Breast epithelium (tissue), 4 donors: Measurements from ENCODE around the gene UCN3. TPM values are rescaled to one million over a fixed set of nuclear protein-coding genes. Genes with fewer than 3 reads are reported as not detected.

Experiments
- DNase-seq, 2 donors: peaks; one replicate each; pipeline ENCODE4 v3.0.0-alpha.2; 2019; ENCODE audit warnings: low spot score in 2 of 2
- H3K27ac ChIP-seq, 2 donors: fragments of 200-600 bp; sonication (generic) in 1 of 2; one replicate each; pipeline ENCODE4 v1.5.1; 2016 to 2019; ENCODE audit warnings: mild to moderate bottlenecking in 1 of 2
- H3K27me3 ChIP-seq, 2 donors: fragments of 200-600 bp; sonication (generic) in 1 of 2; one replicate each; pipeline versions ENCODE4 v1.5.1 to v1.6.0; 2017 to 2019; ENCODE audit warnings: control low read depth in 1 of 2, mild to moderate bottlenecking in 1 of 2
- H3K36me3 ChIP-seq: fragments of 200-600 bp; one replicate; pipeline ENCODE4 v1.5.1; 2019
- H3K4me1 ChIP-seq, 2 donors: fragments of 200-600 bp; sonication (generic); one replicate each; pipeline ENCODE4 v1.5.1; 2016 to 2019; ENCODE audit warnings: control low read depth in 1 of 2
- H3K4me3 ChIP-seq, 3 donors: fragments of 200-600 bp; sonication (generic); 1 replicate in 2 of 3; 2 replicates in 1 of 3; pipeline ENCODE4 v1.5.1; 2016 to 2019; ENCODE audit warnings: mild to moderate bottlenecking in 3 of 3, moderate library complexity in 2 of 3
- H3K9me3 ChIP-seq, 2 donors: fragments of 200-600 bp; sonication (generic) in 1 of 2; one replicate each; pipeline ENCODE4 v1.5.1; 2016 to 2019; ENCODE audit warnings: control low read depth in 1 of 2
- POLR2A ChIP-seq: fragments of 450-650 bp; IDR thresholded peaks from one replicate; pipeline ENCODE4 v1.6.1; 2016; ENCODE audit warnings: antibody characterized with exemption, mild to moderate bottlenecking, moderate library complexity
- POLR2AphosphoS5 ChIP-seq, 3 donors: sonication (generic); formaldehyde crosslinking; IDR thresholded peaks; one replicate each; pipeline ENCODE4 v1.6.1; 2017; ENCODE audit warnings: antibody characterized with exemption in 3 of 3
- intact Hi-C: fragments of 100-400 bp; cut with DNase I; formaldehyde crosslinking; loops from one replicate; pipeline ENCODE4 v1.15.1; 2023; ENCODE audit warnings: low total_unique reads
- total RNA-seq, 3 donors: library from RNA; depleted of rRNA; stranded (reverse); fragments of >200 nt; gene quantifications; one replicate each; pipeline ENCODE4 v1.1.0, GENCODE V29; 2016
- TF ChIP-seq, protein P1 (sequence below), 3 donors: fragments of 450-650 bp; IDR thresholded peaks; one replicate each; pipeline ENCODE4 v1.5.1; 2016 to 2017; ENCODE audit warnings: antibody characterized with exemption in 3 of 3, mild to moderate bottlenecking in 3 of 3, moderate library complexity in 3 of 3

The UCN3 gene, protein sequence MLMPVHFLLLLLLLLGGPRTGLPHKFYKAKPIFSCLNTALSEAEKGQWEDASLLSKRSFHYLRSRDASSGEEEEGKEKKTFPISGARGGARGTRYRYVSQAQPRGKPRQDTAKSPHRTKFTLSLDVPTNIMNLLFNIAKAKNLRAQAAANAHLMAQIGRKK
- not detected for total RNA-seq

DNA sequence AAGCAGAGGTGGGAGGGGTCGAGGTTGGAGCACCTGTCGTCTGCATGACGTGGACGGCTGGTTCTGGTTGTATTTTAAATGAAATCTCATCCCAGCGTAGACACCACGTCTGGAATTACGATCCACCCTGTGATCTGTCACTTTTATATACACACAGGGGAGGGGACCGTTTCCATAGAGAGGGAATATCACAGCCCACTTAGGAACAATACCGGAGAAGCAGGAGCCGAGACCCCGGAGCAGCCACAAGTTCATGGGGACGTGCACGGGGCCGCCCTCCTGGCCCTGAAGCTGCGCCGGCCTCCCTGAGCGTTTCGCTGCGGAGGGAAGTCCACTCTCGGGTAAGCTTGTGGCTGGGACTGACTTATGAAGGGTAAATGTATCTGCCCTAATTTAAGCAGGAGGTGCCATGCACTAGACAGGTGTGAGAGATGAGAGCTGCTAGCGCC is at the start of gene UCN3:
Gene UCN3, plus strand, starts transcription at position 77 of the 449 bp plus-strand sequence. CDS start 8,755 bp downstream, outside the sequence.
- no peak for DNase-seq
- Histone ChIP-seq H3K27me3 (peaks cover 0 to 4% of the 10 kb centered on the region in 2 donors), H3K4me1 (no peaks in the 10 kb centered on the region), H3K27ac (no peak within 1 kb of the TSS), H3K4me3 (no peak within 1 kb of the TSS), H3K9me3 (no peaks in the 10 kb centered on the region), H3K36me3 (no peaks in the 10 kb centered on the region)
- intact Hi-C loops = no loop called here
- no peak for TF ChIP-seq POLR2AphosphoS5 (IDR thresholded peaks at IDR 0.05)
- TF ChIP-seq, protein P1, sequence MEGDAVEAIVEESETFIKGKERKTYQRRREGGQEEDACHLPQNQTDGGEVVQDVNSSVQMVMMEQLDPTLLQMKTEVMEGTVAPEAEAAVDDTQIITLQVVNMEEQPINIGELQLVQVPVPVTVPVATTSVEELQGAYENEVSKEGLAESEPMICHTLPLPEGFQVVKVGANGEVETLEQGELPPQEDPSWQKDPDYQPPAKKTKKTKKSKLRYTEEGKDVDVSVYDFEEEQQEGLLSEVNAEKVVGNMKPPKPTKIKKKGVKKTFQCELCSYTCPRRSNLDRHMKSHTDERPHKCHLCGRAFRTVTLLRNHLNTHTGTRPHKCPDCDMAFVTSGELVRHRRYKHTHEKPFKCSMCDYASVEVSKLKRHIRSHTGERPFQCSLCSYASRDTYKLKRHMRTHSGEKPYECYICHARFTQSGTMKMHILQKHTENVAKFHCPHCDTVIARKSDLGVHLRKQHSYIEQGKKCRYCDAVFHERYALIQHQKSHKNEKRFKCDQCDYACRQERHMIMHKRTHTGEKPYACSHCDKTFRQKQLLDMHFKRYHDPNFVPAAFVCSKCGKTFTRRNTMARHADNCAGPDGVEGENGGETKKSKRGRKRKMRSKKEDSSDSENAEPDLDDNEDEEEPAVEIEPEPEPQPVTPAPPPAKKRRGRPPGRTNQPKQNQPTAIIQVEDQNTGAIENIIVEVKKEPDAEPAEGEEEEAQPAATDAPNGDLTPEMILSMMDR (IDR thresholded peaks at IDR 0.05) = no peak
- no peak for TF ChIP-seq POLR2A

DNA sequence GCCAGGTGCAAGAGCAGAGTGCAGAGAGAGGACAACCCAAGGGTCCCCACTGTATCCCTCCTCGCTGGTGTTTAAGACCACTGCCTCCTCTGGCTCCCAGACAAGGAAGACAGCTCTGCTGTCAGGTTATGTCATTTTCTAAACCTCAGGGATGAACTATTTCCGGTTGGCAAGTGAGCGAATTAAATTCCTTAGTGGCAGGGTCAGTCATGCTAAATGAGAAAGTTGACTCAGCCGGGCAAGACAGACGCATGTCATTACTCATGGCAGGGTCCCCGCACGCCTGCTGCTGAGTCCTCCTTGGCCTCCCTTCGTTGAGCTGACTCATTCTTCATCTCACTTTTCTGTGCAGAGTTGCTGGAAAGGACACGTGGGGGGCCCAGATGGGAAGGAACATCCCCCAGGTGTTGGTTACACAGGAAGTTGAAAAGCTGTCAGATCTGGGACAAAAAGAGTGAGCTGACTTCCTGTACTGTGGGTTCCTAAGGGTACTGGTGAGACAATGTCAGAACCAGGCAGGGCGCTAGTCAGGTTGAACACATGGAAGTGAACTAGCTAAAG is 47.1 kb upstream of the UCN3 start:
- Histone ChIP-seq H3K36me3 (no peaks in the 10 kb centered on the region), H3K27me3 (no peaks in the 10 kb centered on the region), H3K4me3 (no peak overlapping the region), H3K4me1 (no peaks in the 10 kb centered on the region), H3K27ac (peak overlapping the region; percentile 0 to 52), H3K9me3 (no peaks in the 10 kb centered on the region)
- intact Hi-C loops = no loop called here
- TF ChIP-seq POLR2A (no peak), POLR2AphosphoS5 (IDR thresholded peaks at IDR 0.05) (no peak)
- TF ChIP-seq, protein P1 (IDR thresholded peaks at IDR 0.05) = no peak
- DNase-seq = no peak

DNA sequence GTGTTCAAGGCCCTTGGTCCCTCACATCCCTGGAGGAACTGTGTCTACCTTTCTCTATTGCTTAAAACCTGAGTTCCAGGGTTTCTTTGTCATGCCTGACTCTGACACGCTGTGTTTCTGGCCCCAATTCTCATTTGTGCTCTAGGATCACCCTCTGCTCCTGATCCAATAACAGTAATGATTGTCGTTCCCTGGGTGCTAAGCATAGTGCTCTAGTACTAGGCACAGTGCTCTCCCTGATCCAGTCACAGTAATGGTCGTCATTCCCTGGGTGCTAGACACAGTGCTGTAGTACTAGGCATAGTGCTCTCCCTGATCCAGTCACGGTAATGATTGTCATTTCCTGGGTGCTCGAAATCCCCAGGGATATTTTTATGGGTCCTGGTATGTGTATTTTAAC is 46.6 kb upstream of the UCN3 start:
- H3K4me1 ChIP-seq = no peaks in the 10 kb centered on the region
- no peaks in the 10 kb centered on the region for H3K27me3 ChIP-seq
- intact Hi-C loops = no loop called here
- H3K4me3 ChIP-seq = no peak overlapping the region
- H3K9me3 ChIP-seq = no peaks in the 10 kb centered on the region
- H3K27ac ChIP-seq = peak overlapping the region; percentile 0 to 52
- TF ChIP-seq POLR2A (no peak), POLR2AphosphoS5 (IDR thresholded peaks at IDR 0.05) (no peak)
- TF ChIP-seq, protein P1 (IDR thresholded peaks at IDR 0.05) = no peak
- no peaks in the 10 kb centered on the region for H3K36me3 ChIP-seq
- no peak for DNase-seq

DNA sequence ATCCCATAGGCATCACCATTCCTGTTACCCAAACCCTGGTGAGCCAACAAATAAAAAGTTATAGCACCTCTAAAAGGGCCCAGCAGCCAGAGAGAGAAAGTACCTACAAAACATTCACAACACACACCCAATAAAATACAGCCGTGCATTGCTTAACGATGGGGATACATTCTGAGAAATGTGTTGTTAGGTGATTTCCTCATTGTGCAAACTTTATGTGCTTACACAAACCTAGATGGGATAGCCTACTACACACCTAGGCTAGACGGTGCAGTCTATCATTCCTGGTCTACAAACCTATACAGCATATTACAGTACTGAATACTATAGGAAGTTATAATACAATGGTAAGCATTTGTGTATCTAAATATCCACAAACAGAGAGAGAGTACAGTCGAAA is 44.9 kb upstream of the UCN3 start:
- Histone ChIP-seq H3K9me3 (no peaks in the 10 kb centered on the region), H3K36me3 (no peaks in the 10 kb centered on the region), H3K27ac (no peak overlapping the region), H3K4me1 (no peaks in the 10 kb centered on the region), H3K27me3 (no peaks in the 10 kb centered on the region), H3K4me3 (no peak overlapping the region)
- TF ChIP-seq, protein P1 (IDR thresholded peaks at IDR 0.05) = no peak
- no peak for TF ChIP-seq POLR2A
- TF ChIP-seq POLR2AphosphoS5 (IDR thresholded peaks at IDR 0.05) = no peak
- intact Hi-C loops = no loop called here
- no peak for DNase-seq

DNA sequence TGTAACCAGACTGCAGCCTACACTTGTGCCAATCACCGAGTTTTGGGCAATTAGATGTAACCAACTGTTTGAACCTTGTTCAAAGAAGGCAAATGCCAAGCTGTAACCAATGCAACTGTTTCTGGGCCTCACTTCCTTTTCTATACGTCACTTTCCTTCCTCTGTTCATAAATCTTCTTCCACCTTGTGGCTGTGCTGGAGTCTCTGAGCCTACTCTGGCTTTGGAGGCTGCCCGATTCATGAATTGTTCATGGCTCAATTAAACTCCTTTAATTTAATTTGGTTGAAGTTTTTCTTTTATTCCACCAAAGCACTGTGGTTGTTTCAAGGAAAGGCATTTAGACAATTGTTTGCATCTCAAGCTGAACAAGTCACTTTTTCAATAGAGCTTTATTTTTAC is 43.5 kb upstream of the UCN3 start:
- no peaks in the 10 kb centered on the region for H3K9me3 ChIP-seq
- no peaks in the 10 kb centered on the region for H3K36me3 ChIP-seq
- intact Hi-C loops = no loop called here
- TF ChIP-seq POLR2AphosphoS5 (IDR thresholded peaks at IDR 0.05) = no peak
- TF ChIP-seq, protein P1 (IDR thresholded peaks at IDR 0.05) = no peak
- no peak for TF ChIP-seq POLR2A
- H3K27me3 ChIP-seq = no peaks in the 10 kb centered on the region
- H3K4me3 ChIP-seq = no peak overlapping the region
- DNase-seq = no peak
- peak overlapping the region; percentile 19 to 40 for H3K27ac ChIP-seq
- H3K4me1 ChIP-seq = no peaks in the 10 kb centered on the region
